GM12892 (cell line): Measurements from ENCODE around the gene RASL10A.

Experiments used
- POLR2A ChIP-seq: IDR thresholded peaks from 2 replicates; pipeline ENCODE4 v1.6.1; 2011; ENCODE audit warnings: low read depth, low read length, control low read depth
- POLR2AphosphoS5 ChIP-seq: IDR thresholded peaks from 2 replicates; pipeline ENCODE4 v1.6.1; 2011; ENCODE audit warnings: low read depth, low read length, control low read depth
- TAF1 ChIP-seq: IDR thresholded peaks from 2 replicates; pipeline ENCODE4 v1.6.1; 2011; ENCODE audit warnings: low read depth, mild to moderate bottlenecking, control low read depth, low read length, borderline replicate concordance

GRCh38 chr22:29329581-29329980, 14.1 kb upstream of the RASL10A start:
- no peak for TF ChIP-seq TAF1
- no peak for TF ChIP-seq POLR2A
- TF ChIP-seq POLR2AphosphoS5: no peak
